OCI-M2 (cell line): ENCODE measurements around the gene DYNLRB2.

Experiments
- DNase-seq: peaks from one replicate; lab custom pipeline; 2025; ENCODE audit not compliant: unreplicated experiment; lab: John Stamatoyannopoulos, UW

Gene DYNLRB2

GRCh38 chr16:80596507-80597207, 55.9 kb downstream of the DYNLRB2 start:
- no peak for DNase-seq

GRCh38 chr16:80599466-80599865, 58.7 kb downstream of the DYNLRB2 start:
- DNase-seq, result no peak
